Vagina (tissue), 2 donors: ENCODE results near the gene EXOC6. TPM values are rescaled to one million over a fixed set of nuclear protein-coding genes. Genes with fewer than 3 reads are reported as not detected.

ENCODE experiments used
- DNase-seq, 2 donors: peaks; one replicate each; pipeline ENCODE4 v3.0.0-alpha.2; 2017; ENCODE audit errors: extremely low spot score in 2 of 2
- H3K27ac ChIP-seq: fragments of 200-600 bp; sonication (generic); one replicate; pipeline ENCODE4 v1.5.1; 2019
- H3K27me3 ChIP-seq: fragments of 200-600 bp; sonication (generic); one replicate; pipeline ENCODE4 v1.5.1; 2019
- H3K36me3 ChIP-seq, 2 donors: fragments of 200-600 bp; sonication (generic); one replicate each; pipeline ENCODE4 v1.5.1; 2017 to 2019
- H3K4me1 ChIP-seq: fragments of 200-600 bp; sonication (generic); one replicate; pipeline ENCODE4 v1.5.1; 2019
- H3K4me3 ChIP-seq, 2 donors: fragments of 200-600 bp; sonication (generic); 1 replicate in 1 of 2; 2 replicates in 1 of 2; pipeline ENCODE4 v1.5.1; 2016 to 2019
- H3K9me3 ChIP-seq: fragments of 200-600 bp; sonication (generic); one replicate; pipeline ENCODE4 v1.5.1; 2019
- CTCF ChIP-seq, 3 experiments: fragments of 450-650 bp in 2 of 3; fragments of 200-600 bp in 1 of 3; sonication (generic) in 1 of 3; IDR thresholded peaks; one replicate each; pipeline ENCODE4 v1.5.1; 2017 to 2019; ENCODE audit warnings: antibody characterized with exemption in 3 of 3, mild to moderate bottlenecking in 2 of 3, moderate library complexity in 2 of 3
- POLR2A ChIP-seq, 2 donors: fragments of 450-650 bp; IDR thresholded peaks; one replicate each; pipeline ENCODE4 v1.6.1; 2017; ENCODE audit warnings: antibody characterized with exemption in 2 of 2, mild to moderate bottlenecking in 2 of 2, moderate library complexity in 2 of 2
- POLR2AphosphoS5 ChIP-seq, 2 donors: sonication (generic); formaldehyde crosslinking; IDR thresholded peaks; one replicate each; pipeline ENCODE4 v1.9.0; 2017; ENCODE audit warnings: antibody characterized with exemption in 2 of 2, mild to moderate bottlenecking in 2 of 2, low read depth in 1 of 2; ENCODE audit not compliant: insufficient read depth in 1 of 2
- intact Hi-C: fragments of 100-400 bp; cut with DNase I; formaldehyde crosslinking; loops from one replicate; pipeline ENCODE4 v1.15.1; 2023
- total RNA-seq: library from RNA; depleted of rRNA; stranded (reverse); fragments of >200 nt; gene quantifications from one replicate; pipeline ENCODE4 v1.2.3, GENCODE V29; 2016

Gene EXOC6
- total RNA-seq, 1 donor from 2014 or later = 9.3 TPM

- peaks cover 10% of the 10 kb centered on the region for H3K4me1 ChIP-seq
- TF ChIP-seq POLR2A (IDR thresholded peaks at IDR 0.05) = no peak
- no peak for DNase-seq
- no peak overlapping the region for H3K27ac ChIP-seq
- no peaks in the 10 kb centered on the region for H3K9me3 ChIP-seq
- no peak overlapping the region for H3K4me3 ChIP-seq
- no peaks in the 10 kb centered on the region for H3K36me3 ChIP-seq
- H3K27me3 ChIP-seq = no peaks in the 10 kb centered on the region
- intact Hi-C loops = no loop called here
These were observed 2.4 kb upstream of the EXOC6 start for GRCh38 chr10:92845921-92846320.

- intact Hi-C loops = no loop called here
- Histone ChIP-seq H3K36me3 (no peaks in the 10 kb centered on the region), H3K9me3 (no peaks in the 10 kb centered on the region), H3K27me3 (no peaks in the 10 kb centered on the region), H3K4me1 (peaks cover 10% of the 10 kb centered on the region), H3K27ac (no peak overlapping the region), H3K4me3 (no peak overlapping the region)
- no peak for TF ChIP-seq POLR2AphosphoS5 (IDR thresholded peaks at IDR 0.05; ENCODE audit: insufficient read depth in 1 of 2, low read depth in 1 of 2)
- no peak for TF ChIP-seq CTCF (IDR thresholded peaks at IDR 0.05)
- no peak for TF ChIP-seq POLR2A (IDR thresholded peaks at IDR 0.05)
- no peak for DNase-seq
These were observed 2.0 kb upstream of the EXOC6 start for GRCh38 chr10:92846344-92846743.

- H3K4me3 ChIP-seq = no peak overlapping the region
- H3K9me3 ChIP-seq = no peaks in the 10 kb centered on the region
- no peaks in the 10 kb centered on the region for H3K36me3 ChIP-seq
- peaks cover 10% of the 10 kb centered on the region for H3K4me1 ChIP-seq
- TF ChIP-seq POLR2AphosphoS5 (IDR thresholded peaks at IDR 0.05; ENCODE audit: insufficient read depth in 1 of 2, low read depth in 1 of 2) = no peak
- TF ChIP-seq POLR2A (IDR thresholded peaks at IDR 0.05) = no peak
- TF ChIP-seq CTCF (IDR thresholded peaks at IDR 0.05) = no peak
- no peak for DNase-seq
- H3K27ac ChIP-seq = no peak overlapping the region
- H3K27me3 ChIP-seq = no peaks in the 10 kb centered on the region
- intact Hi-C loops = no loop called here
These were observed 1.5 kb upstream of the EXOC6 start for GRCh38 chr10:92846854-92847201.

- Histone ChIP-seq H3K9me3 (no peaks in the 10 kb centered on the region), H3K27me3 (no peaks in the 10 kb centered on the region), H3K4me1 (peaks cover 10% of the 10 kb centered on the region), H3K4me3 (no peak overlapping the region), H3K36me3 (no peaks in the 10 kb centered on the region), H3K27ac (no peak overlapping the region)
- intact Hi-C loops = no loop called here
- no peak for TF ChIP-seq POLR2A (IDR thresholded peaks at IDR 0.05)
- TF ChIP-seq CTCF (IDR thresholded peaks at IDR 0.05) = no peak
- no peak for TF ChIP-seq POLR2AphosphoS5 (IDR thresholded peaks at IDR 0.05; ENCODE audit: insufficient read depth in 1 of 2, low read depth in 1 of 2)
- DNase-seq = no peak
These were observed 987 bp upstream of the EXOC6 start for GRCh38 chr10:92847202-92847864.

- intact Hi-C loops = no loop called here
- H3K4me3 ChIP-seq = peak overlapping the region; percentile 75 to 97
- no peaks in the 10 kb centered on the region for H3K36me3 ChIP-seq
- no peak for DNase-seq
- H3K27ac ChIP-seq = no peak overlapping the region
- H3K27me3 ChIP-seq = no peaks in the 10 kb centered on the region
- H3K9me3 ChIP-seq = no peaks in the 10 kb centered on the region
- peaks cover 10% of the 10 kb centered on the region for H3K4me1 ChIP-seq
- no peak for TF ChIP-seq POLR2A (IDR thresholded peaks at IDR 0.05)
- TF ChIP-seq POLR2AphosphoS5 (IDR thresholded peaks at IDR 0.05; ENCODE audit: insufficient read depth in 1 of 2, low read depth in 1 of 2) = no peak
- no peak for TF ChIP-seq CTCF (IDR thresholded peaks at IDR 0.05)
These were observed 281 bp upstream of the EXOC6 start for GRCh38 chr10:92848037-92848440.
